ENCODE measurements around the gene GLE1. TPM values are rescaled to one million over a fixed set of nuclear protein-coding genes. Genes with fewer than 3 reads are reported as not detected.
A peak's percentile ranks its signal among the peaks of the same experiment; 100 is the strongest.

GLE1 gene
- total RNA-seq, 1 donor from 2014 or later: 21.8 TPM

- TF ChIP-seq CTCF (conservative IDR thresholded peaks at IDR 0.05): no peak
- Mint-ChIP-seq H3K4me3 (no peak overlapping the region), H3K4me1 (ENCODE audit: unreplicated experiment) (no peaks in the 10 kb centered on the region), H3K9me3 (no peaks in the 10 kb centered on the region), H3K27ac (no peak overlapping the region), H3K36me3 (peaks cover 15% of the 10 kb centered on the region), H3K27me3 (no peaks in the 10 kb centered on the region)
- no peak for DNase-seq (ENCODE audit: extremely low spot score, unreplicated experiment)
These were observed 8.3 kb downstream of the GLE1 start for GRCh38 chr9:128512820-128513219.

- no peak for DNase-seq (ENCODE audit: extremely low spot score, unreplicated experiment)
- H3K27ac Mint-ChIP-seq: no peak overlapping the region
- H3K9me3 Mint-ChIP-seq: no peaks in the 10 kb centered on the region
- H3K4me3 Mint-ChIP-seq: no peak overlapping the region
- peaks cover 31% of the 10 kb centered on the region for H3K36me3 Mint-ChIP-seq
- peaks cover 11% of the 10 kb centered on the region for H3K4me1 Mint-ChIP-seq (ENCODE audit: unreplicated experiment)
- TF ChIP-seq CTCF (conservative IDR thresholded peaks at IDR 0.05): no peak
- no peaks in the 10 kb centered on the region for H3K27me3 Mint-ChIP-seq
These were observed 17.4 kb downstream of the GLE1 start for GRCh38 chr9:128521956-128522355.

DNA sequence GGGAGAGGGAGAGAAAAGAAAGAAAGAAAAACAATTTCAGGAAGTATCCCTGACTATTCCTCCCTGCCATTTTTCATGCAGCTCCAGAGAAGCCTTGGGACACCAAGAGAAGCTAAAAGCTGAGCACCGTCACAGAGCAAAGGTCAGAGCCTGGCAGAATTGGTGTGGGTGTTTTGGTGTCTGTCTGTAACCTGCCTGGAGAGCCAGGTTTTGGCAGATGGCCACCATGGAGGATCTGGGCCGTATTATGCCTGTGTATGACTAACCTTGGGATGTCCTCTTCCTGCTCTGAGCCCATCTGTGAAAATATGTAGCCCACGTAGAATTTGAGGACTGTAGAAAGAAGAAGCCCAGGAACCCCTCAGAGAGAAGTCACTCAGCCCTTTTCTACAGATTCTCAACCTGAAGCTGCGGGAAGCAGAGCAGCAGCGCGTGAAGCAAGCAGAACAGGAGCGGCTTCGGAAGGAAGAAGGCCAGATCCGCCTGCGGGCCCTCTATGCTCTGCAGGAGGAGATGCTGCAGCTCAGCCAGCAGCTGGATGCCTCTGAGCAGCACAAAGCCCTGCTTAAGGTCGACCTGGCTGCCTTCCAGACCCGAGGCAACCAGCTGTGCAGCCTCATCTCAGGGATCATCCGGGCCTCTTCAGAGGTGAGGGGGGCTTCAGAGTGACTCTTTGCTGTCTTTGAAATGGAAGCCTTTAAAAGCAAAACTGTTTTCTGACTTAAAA lies 18.8 kb downstream of the GLE1 start:
- H3K9me3 Mint-ChIP-seq: no peaks in the 10 kb centered on the region
- H3K27ac Mint-ChIP-seq: no peak overlapping the region
- peaks cover 20% of the 10 kb centered on the region for H3K36me3 Mint-ChIP-seq
- no peak for DNase-seq (ENCODE audit: extremely low spot score, unreplicated experiment)
- no peaks in the 10 kb centered on the region for H3K27me3 Mint-ChIP-seq
- no peak for TF ChIP-seq CTCF (conservative IDR thresholded peaks at IDR 0.05)
- H3K4me1 Mint-ChIP-seq (ENCODE audit: unreplicated experiment): peaks cover 11% of the 10 kb centered on the region
- H3K4me3 Mint-ChIP-seq: no peak overlapping the region

DNA sequence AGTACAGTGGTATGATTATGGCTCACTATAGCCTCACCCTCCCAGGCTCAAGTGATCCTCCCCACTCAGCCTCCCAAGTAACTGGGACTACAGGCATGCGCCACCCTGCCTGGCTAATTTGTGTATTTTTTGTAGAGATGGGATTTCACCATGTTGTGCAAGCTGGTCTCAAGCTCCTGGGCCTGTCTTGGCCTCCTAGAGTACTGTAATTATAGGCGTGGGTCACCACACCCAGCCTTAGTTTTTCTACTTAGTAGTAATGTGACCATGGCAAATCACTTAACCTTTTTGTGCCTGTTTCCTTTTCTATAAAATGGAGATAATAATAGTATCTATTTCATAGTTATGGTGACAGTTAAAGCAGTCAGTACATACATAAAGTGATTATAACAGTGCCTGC lies 22.2 kb downstream of the GLE1 start:
- H3K4me1 Mint-ChIP-seq (ENCODE audit: unreplicated experiment): peaks cover 11% of the 10 kb centered on the region
- no peak overlapping the region for H3K4me3 Mint-ChIP-seq
- H3K27me3 Mint-ChIP-seq: no peaks in the 10 kb centered on the region
- H3K36me3 Mint-ChIP-seq: peaks cover 18% of the 10 kb centered on the region
- no peak for DNase-seq (ENCODE audit: extremely low spot score, unreplicated experiment)
- peak overlapping the region; percentile 61 for H3K27ac Mint-ChIP-seq
- TF ChIP-seq CTCF (conservative IDR thresholded peaks at IDR 0.05): no peak
- no peaks in the 10 kb centered on the region for H3K9me3 Mint-ChIP-seq

GRCh38 chr9:128528445-128529160 lies 24.1 kb downstream of the GLE1 start:
- TF ChIP-seq CTCF (conservative IDR thresholded peaks at IDR 0.05): no peak
- Mint-ChIP-seq H3K4me3 (no peak overlapping the region), H3K27me3 (no peaks in the 10 kb centered on the region), H3K27ac (no peak overlapping the region), H3K4me1 (ENCODE audit: unreplicated experiment) (peaks cover under 1% of the 10 kb centered on the region), H3K9me3 (no peaks in the 10 kb centered on the region), H3K36me3 (peaks cover 20% of the 10 kb centered on the region)
- no peak for DNase-seq (ENCODE audit: extremely low spot score, unreplicated experiment)

Measured in type B pancreatic cell (in vitro differentiated cells).